Brain microvascular endothelial cell (primary cell): ENCODE measurements around the gene ALDH1A1.

Experiments used
- DNase-seq: peaks from one replicate; pipeline ENCODE4 v3.0.0-alpha.2; 2020
- H3K27ac ChIP-seq: fragments of 250-450 bp; sonication (Bioruptor Pico); 2 replicates; pipeline ENCODE4 v1.5.1; 2020; ENCODE audit warnings: mild to moderate bottlenecking, moderate library complexity
- H3K27me3 ChIP-seq: fragments of 250-450 bp; sonication (Bioruptor Pico); replicated peaks from 2 replicates; pipeline ENCODE4 v1.5.1; 2020; ENCODE audit warnings: mild to moderate bottlenecking
- H3K36me3 ChIP-seq: fragments of 250-450 bp; sonication (Bioruptor Pico); replicated peaks from 2 replicates; pipeline ENCODE4 v1.5.1; 2020; ENCODE audit warnings: mild to moderate bottlenecking
- H3K4me3 ChIP-seq: 2 replicates; pipeline ENCODE4 v1.5.1; 2011; ENCODE audit warnings: low read depth, mild to moderate bottlenecking, control low read depth, low read length, moderate library complexity
- in situ Hi-C: cut with HindIII; loops from 2 replicates; pipeline ENCODE4 v1.10.0; 2017; ENCODE audit warnings: low sequenced_read_pairs, low pct_ligation_motif_present
- TF ChIP-seq, protein P1 (sequence below): IDR thresholded peaks from 2 replicates; pipeline ENCODE4 v1.5.1; 2011; ENCODE audit warnings: low read depth, mild to moderate bottlenecking, moderate library complexity, low read length, control low read depth, inconsistent platforms; ENCODE audit errors: missing control alignments

The ALDH1A1 gene

DNA sequence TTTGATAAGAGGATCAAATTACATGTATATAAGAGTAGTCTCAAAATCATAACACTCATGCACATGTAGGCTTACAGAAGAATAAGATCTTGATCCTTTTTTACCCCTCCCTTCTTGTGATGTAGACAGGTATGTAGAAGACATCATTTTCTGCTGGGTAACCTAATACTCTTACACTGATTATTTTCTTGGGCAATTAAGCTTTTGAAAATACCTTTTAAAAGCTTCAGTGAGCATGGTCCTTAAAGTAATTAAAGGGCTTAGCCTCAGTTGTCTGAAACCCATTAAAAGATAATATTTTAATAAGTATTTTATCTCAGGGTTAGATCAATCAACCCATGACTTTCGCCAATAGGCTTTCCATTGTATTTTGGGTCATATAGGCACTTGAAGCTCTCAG, 50.6 kb downstream of the ALDH1A1 start:
- in situ Hi-C loops = no loop called here

DNA sequence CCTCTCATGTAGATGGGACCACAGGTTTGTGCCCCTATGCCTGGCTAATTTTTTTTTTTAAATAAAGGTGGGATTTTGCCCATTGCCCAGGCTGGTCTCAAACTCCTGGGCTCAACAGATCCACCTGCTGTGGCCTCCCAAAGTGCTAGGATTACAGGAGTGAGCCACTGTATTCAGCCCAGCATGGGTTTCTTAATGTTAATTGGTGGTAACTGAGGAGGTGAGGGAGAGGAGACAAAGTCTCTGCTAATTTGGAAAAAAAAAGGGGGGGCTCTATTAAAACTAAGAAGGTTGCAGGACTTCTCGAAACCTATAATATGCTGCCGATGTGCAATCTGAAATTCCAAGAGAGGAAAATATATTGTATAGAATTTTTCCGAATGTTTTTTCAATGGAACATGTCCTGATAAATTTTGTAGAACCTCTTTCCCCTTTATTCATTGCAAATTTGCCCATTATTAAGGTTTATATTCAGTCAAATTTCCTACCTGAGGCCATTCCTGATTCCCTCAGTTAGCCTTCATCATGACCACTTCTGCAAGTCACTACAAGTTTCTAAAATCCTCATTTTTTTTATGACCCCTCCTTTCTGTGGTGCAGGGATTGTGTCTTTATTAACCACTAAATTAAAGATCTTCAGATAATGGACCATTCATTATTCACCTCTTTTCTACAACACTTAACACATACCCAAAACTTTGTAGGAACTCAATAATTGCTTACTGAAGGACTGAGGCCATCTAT, 52.9 kb downstream of the ALDH1A1 start:
- Histone ChIP-seq H3K27me3 (no peaks in the 10 kb centered on the region), H3K4me3 (no peak overlapping the region), H3K27ac (no peak overlapping the region), H3K36me3 (no peaks in the 10 kb centered on the region)
- DNase-seq = no peak
- TF ChIP-seq, protein P1, sequence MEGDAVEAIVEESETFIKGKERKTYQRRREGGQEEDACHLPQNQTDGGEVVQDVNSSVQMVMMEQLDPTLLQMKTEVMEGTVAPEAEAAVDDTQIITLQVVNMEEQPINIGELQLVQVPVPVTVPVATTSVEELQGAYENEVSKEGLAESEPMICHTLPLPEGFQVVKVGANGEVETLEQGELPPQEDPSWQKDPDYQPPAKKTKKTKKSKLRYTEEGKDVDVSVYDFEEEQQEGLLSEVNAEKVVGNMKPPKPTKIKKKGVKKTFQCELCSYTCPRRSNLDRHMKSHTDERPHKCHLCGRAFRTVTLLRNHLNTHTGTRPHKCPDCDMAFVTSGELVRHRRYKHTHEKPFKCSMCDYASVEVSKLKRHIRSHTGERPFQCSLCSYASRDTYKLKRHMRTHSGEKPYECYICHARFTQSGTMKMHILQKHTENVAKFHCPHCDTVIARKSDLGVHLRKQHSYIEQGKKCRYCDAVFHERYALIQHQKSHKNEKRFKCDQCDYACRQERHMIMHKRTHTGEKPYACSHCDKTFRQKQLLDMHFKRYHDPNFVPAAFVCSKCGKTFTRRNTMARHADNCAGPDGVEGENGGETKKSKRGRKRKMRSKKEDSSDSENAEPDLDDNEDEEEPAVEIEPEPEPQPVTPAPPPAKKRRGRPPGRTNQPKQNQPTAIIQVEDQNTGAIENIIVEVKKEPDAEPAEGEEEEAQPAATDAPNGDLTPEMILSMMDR = no peak
- in situ Hi-C loops = no loop called here

More for the DNA sequence above, 50.6 kb downstream of the ALDH1A1 start:
- TF ChIP-seq, protein P1 = no peak
- Histone ChIP-seq H3K4me3 (no peak overlapping the region), H3K27ac (no peak overlapping the region), H3K27me3 (no peaks in the 10 kb centered on the region), H3K36me3 (no peaks in the 10 kb centered on the region)
- DNase-seq = no peak

DNA sequence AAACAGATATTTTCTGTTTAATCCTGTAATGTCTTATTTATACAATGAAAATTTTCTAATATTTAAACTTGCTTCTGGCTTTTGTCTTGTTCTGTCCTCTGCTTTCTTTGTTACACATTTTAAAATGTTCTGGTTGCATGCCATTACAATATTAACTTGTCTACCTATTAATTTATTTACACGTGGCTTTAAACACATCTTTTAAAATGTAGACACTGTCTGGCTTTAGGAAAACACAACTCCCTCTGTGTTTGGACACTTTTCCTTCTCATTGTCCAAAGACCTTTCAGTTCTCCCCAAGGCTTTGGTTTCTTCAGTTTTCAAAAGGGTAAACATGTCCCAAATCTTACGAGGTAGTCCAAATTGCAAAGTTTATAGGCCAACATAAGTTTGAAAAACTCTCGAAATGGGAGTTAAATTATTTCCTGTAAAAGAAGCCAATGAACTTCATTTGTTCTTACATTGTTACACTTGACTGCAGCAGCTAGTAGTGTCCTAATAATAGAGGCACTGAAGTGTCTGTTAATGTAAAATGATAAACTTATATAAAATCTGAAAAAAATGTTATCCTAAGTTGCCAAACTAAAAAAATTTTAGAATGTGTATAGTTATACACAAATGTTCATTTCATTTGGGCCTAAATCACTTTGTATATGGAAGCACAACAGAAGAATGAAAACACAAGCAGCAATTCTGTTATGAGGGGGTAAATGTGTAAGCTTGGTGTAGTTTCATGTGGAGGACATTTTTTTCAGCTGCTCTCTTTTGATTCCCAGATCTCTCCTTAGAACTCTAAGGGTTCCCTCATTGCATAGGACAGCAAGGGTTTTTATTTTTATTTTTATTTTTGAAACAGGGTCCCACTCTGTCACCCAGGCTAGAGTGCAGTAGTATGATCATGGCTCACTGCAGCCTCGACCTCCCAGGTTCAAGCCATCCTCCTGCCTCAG, 53.8 kb downstream of the ALDH1A1 start:
- Histone ChIP-seq H3K27ac (no peak overlapping the region), H3K36me3 (no peaks in the 10 kb centered on the region), H3K27me3 (no peaks in the 10 kb centered on the region), H3K4me3 (no peak overlapping the region)
- in situ Hi-C loops = no loop called here
- no peak for DNase-seq
- TF ChIP-seq, protein P1 = no peak

DNA sequence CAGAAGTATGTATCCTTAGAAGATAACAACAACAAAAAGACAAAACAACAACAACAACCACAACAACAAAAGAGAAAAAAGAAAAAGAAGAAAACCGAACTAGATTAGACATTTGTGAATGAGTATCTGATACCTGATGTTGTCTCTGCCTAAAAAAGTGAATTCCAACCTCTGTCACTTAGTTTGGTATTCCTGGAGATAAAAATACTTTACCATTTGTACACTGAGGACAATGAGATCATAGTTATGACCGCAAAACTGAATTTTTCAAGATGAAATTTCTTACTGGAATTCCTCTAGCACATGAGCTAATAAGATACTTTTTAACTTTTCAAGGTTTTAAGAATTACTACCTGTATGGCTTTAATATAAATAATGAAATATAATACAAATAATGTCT, 54.5 kb downstream of the ALDH1A1 start:
- no peak for DNase-seq
- Histone ChIP-seq H3K36me3 (no peaks in the 10 kb centered on the region), H3K27me3 (no peaks in the 10 kb centered on the region), H3K4me3 (no peak overlapping the region), H3K27ac (no peak overlapping the region)
- in situ Hi-C loops = no loop called here
- TF ChIP-seq, protein P1 = no peak

DNA sequence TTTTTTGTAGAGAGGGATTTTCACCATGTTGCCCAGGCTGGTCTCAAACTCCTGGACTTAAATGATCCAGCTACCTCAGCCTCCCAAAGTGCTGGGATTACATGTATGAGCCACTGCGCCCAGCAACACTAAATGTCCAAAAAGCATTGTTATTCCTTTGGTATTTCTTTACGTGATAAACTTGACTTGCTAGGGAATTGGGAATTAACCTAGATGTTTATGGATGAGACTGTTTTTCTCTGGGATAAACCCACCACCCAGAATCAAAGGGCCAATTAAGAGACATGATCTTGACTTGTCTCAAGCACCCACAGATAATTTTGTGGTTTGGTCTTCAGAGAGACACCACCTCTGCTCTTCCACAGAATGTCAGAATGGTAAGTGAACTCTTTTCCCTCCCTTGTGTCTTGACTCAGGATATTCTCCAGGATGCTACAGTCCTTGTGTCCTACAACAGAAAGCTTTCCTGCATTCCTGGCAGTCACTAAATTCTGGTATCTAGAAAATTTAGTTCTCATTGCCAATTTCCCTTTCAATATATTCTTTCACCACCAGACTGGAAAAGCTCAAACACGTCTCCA, 55.7 kb downstream of the ALDH1A1 start:
- no peak overlapping the region for H3K27ac ChIP-seq
- TF ChIP-seq, protein P1 = no peak
- in situ Hi-C loops = no loop called here

More for the DNA sequence above, 55.7 kb downstream of the ALDH1A1 start:
- Histone ChIP-seq H3K27me3 (no peaks in the 10 kb centered on the region), H3K36me3 (no peaks in the 10 kb centered on the region), H3K4me3 (no peak overlapping the region)
- no peak for DNase-seq
